ENCODE data around the gene KRTAP10-2. TPM values are rescaled to one million over a fixed set of nuclear protein-coding genes. Genes with fewer than 3 reads are reported as not detected.

KRTAP10-2 gene
- total and polyA plus RNA-seq, 9 of the 15 experiments (the other 6 are each of a cell fraction or from before 2014, with no cell fraction given): not detected

GRCh38 chr21:44583800-44584147 is 32.5 kb upstream of the KRTAP10-2 start:
- no peak overlapping the region for H2AFZ ChIP-seq (ENCODE audit: low read depth, low read length)
- peak; percentile 35 for FAIRE-seq
- no peak for DNase-seq (ENCODE audit: extremely low read depth in 1 of 4, low spot score in 3 of 4)
- H3K4me3 ChIP-seq: no peak overlapping the region
- no peaks in the 10 kb centered on the region for H4K20me1 ChIP-seq (replicated peaks; ENCODE audit: control insufficient read depth, insufficient read depth, low read length)
- CTCF ChIA-PET (ENCODE audit: low intra/inter-chr PET ratio): no interaction called here
- H3K4me1 ChIP-seq (replicated peaks in 1 of 2; ENCODE audit: control insufficient read depth in 2 of 2, insufficient read depth in 2 of 2, low read length in 2 of 2): no peaks in the 10 kb centered on the region; a peak in 2 of 5 replicates
- BruUV-seq (replicated peaks): no TSS peak
- peaks cover 3% of the 10 kb centered on the region; the same call in 1 of the 2 replicates for H3K9me3 ChIP-seq (replicated peaks; ENCODE audit: control insufficient read depth, insufficient read depth, low read depth, low read length)
- intact Hi-C loops (cut with micrococcal nuclease): no loop called here
- POLR2A ChIA-PET: interaction anchor here (0.8 to 1.3 kb wide), 2 partner anchors 11 to 94 kb away, joined by 4 to 5 read pairs; no protein-coding TSS in a partner anchor
- H3K9ac ChIP-seq (ENCODE audit: insufficient read depth in 1 of 2, low read depth in 2 of 2, low read length in 2 of 2): no peak overlapping the region
- peaks cover 0 to 6% of the 10 kb centered on the region in 2 experiments; a peak in 1 of 5 replicates for H3K27me3 ChIP-seq (ENCODE audit: control insufficient read depth in 2 of 2, insufficient read depth in 2 of 2, low read length in 2 of 2)
- no peaks in the 10 kb centered on the region for H3K9me1 ChIP-seq (ENCODE audit: control insufficient read depth, insufficient read depth, low read length)
- WGBS (ENCODE audit: insufficient coverage, low coverage, missing lambda C conversion rate): 1% methylated on average over 6 of the region's 6 CpGs
- no peaks in the 10 kb centered on the region for H3K79me2 ChIP-seq (ENCODE audit: control insufficient read depth, insufficient read depth, low read length)
- no peaks in the 10 kb centered on the region for H3K36me3 ChIP-seq (ENCODE audit: control insufficient read depth, insufficient read depth, low read length)
- no peak overlapping the region for H3K4me2 ChIP-seq (ENCODE audit: insufficient read depth, low read length)
- no peak overlapping the region for H3K27ac ChIP-seq (ENCODE audit: extremely low read depth, low read depth, low read length)
- no peak for ATAC-seq
- in situ Hi-C loops (cut with MboI): no loop called here
- no peak for TF ChIP-seq ZNF316 (IDR thresholded peaks at IDR 0.05)
- TF ChIP-seq POLR2AphosphoS5 (IDR thresholded peaks at IDR 0.05; ENCODE audit: control insufficient read depth, insufficient read depth, low read depth, low read length): no peak
- TF ChIP-seq ATF3 (IDR thresholded peaks at IDR 0.05): peak; percentile 33; the same call in 1 of the 2 replicates
- TF ChIP-seq ATF3 (CRISPR knock-in tag; conservative IDR thresholded peaks at IDR 0.05): no peak
- peak; percentile 85 for TF ChIP-seq FOSL1 (tag; conservative IDR thresholded peaks at IDR 0.05)
- no peak for TF ChIP-seq ATF7 (IDR thresholded peaks at IDR 0.05)
- no peak for TF ChIP-seq HDAC2 (IDR thresholded peaks at IDR 0.05)
- no peak for TF ChIP-seq ZNF766 (CRISPR knock-in tag; conservative IDR thresholded peaks at IDR 0.05)
- no peak for TF ChIP-seq ZNF143 (CRISPR knock-in tag; IDR thresholded peaks at IDR 0.05)
- TF ChIP-seq RCOR1 (IDR thresholded peaks at IDR 0.05; ENCODE audit: borderline replicate concordance in 1 of 2, low read depth in 2 of 2, low read length in 2 of 2): no peak
- TF ChIP-seq CREB1 (IDR thresholded peaks at IDR 0.05): no peak
- TF ChIP-seq CREB1 (CRISPR knock-in tag; IDR thresholded peaks at IDR 0.05): 0 out of 2 replicates have a peak, but pooled peaks have one; percentile 42

Data from K562 (cell line).